HG03139 (cell line): ENCODE measurements around the gene C9orf152.
"Not testable (repeated sequence)": the region's sequence is repeated elsewhere in the genome, so short reads cannot be mapped to it uniquely, and the experiment has no call there.

ENCODE experiments used
- ATAC-seq: cut with Tn5 transposase; IDR thresholded peaks from one replicate; pipeline ENCODE4 v1.9.1; 2021; ENCODE audit not compliant: unreplicated experiment

Gene C9orf152

DNA sequence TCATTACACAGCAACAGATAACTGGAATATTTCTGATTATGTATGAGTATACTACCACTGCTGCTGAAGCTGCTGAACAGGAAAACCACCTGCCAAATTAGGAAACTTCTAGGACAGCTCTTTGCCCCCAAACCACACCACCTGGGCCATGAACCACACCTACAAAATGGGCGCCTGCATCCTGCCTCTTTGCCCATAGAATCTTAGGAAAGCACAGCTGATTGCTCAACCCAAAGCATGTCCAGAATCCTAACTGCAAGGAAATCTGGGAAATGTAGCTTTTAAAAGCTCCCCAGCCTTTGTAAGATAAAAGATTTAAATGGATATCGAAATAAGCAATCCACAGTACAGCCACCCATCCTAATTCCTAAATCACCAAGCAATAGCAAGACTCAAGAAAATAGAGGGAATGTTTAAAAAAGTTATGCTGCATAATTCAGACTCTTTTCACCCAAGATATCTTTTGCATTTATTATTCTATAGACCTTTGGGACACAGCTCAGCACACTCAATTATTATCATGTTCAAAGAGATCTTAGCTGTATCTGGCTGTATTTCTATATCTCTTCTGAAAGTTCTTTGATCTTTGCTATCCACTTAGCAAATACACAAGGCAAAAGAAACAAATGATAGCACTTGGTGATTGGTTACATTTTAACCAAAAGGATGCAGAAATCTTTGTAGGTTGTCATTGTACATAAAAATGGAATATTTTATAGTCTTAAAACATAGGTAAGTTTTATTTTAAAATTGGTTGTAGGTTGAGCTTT is 6.8 kb upstream of the C9orf152 start:
- ATAC-seq: no peak

DNA sequence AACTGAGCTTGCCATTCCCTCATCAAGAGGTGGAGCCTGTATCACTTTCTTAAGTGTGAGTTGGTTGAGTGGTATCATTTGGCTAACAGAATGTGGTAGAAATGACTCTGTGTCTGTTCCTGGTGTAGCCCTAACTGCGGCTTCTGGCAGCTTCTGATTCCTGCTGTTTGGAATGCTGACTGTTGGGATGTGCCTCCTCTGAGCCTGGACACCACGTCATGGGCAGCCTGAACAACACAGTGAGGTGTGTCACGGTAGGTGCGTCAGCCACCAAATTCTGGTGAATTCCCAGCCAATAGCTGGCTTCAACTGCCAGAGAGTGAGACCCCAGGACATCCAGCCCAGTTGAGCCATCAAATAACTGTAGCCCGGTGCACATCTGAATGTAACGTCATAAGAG is 6.1 kb upstream of the C9orf152 start:
- no peak for ATAC-seq

DNA sequence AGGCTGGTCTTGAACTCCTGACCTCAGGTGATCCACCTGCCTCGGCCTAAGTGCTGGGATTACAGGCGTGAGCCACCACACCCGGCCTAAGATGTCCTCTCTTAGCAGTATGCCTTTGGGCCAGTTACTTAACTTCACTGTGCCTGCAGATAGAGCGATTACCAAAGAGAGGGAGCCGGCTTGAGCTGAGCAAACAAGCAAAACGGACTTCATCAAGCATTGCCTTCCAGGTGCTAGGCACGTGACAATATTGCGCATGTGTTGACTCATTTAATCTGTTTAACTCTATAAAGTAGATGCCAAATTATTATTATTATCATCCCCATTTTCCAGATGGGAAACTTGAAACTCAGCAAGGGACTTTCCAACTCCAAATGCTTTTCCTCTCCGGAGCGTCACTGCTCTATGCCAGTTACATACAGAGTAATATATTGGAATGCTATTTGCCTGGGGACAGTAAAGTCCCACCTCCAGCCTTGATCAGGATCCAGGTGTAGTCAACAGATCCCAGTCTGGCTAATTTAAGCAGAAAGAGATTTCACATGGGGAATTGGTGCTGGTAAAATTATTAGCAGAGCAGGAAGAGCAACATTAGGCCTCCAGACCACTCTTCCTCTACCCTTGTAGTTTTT is 5.6 kb upstream of the C9orf152 start:
- ATAC-seq: no peak

DNA sequence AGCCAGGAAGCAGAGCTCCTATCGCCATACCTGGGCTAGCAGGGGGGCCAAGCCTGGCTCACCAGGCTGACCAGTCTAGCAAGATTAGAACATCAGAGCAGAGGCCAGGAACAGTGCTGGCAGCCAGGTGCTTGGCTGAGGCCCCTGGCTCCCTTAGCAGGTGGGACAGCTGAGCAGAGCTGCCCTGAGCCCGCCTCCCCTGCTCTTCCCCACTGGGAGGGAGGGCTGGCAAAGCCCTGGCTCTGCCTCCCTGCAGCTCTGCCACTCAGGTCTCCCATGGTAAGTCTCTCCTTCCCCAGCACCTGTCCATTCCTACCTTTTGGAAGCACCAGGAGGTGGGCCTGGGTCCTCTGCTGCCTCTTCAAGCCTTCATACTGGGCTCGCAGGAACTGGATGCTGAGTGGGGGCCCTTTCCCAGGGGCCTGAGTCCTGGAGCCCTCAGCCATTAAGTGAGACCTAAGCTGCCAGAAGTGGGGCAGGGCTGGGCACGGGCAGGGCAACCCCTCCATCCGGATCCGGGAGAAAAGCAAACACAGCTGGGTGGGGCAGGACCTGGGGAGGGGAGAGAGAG is 803 bp downstream of the C9orf152 start:
- ATAC-seq: no peak

DNA sequence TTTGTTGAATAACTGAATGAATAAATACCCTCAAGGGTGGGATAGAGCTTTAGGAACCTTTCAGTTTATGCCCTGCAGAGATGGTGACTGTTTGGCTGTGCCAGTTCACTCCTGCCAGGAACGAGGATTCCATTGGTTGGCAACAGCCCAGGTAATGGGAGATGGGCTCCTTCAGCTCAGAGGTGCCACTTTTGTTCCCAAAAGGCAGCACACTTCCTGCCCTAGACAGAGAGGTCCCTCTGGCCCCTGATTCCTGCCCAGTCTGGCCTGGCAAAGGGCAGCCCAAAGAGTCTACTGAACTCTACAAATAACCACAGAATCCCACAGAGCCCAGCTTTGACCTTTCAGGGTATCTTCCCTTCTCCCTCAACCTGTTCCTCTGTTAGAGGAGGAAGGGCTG is 1.6 kb downstream of the C9orf152 start:
- no peak for ATAC-seq

DNA sequence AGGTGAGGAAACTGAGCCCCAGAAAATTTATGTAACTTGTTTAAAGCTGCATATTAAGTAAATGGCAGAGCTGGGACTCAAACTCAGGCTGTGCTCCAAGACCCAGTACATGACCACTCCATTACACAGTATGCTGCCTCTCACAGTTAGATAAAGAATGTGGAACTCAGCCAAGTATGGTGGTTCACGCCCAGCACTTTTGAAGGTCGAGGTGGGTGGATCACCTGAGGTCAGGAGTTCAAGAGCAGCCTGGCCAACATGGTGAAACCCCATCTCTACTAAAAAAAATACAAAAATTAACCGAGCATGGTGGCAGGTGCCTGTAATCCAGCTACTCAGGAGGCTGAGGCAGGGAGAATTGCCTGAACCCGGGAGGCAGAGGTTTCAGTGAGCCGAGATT is 2.3 kb downstream of the C9orf152 start:
- ATAC-seq: not testable (repeated sequence)

DNA sequence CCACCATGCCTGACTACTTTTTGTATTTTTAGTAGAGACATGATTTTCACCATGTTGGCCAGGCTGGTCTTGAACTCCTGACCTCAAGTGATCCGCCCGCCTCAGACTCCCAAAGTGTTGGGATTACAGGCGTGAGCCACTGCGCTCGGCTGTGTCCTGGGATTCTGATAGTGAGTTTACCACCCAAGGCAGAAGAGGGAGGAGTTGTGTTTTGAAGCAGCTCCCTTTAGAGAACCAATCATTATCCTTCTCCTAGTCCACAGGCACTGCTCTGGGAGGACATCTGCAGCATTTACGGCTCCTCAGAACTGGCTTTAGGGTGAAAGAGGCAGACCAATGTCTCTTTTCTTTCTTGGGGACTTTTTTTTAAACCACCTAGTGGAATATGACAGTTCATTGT is 5.7 kb downstream of the C9orf152 start:
- ATAC-seq: no peak

DNA sequence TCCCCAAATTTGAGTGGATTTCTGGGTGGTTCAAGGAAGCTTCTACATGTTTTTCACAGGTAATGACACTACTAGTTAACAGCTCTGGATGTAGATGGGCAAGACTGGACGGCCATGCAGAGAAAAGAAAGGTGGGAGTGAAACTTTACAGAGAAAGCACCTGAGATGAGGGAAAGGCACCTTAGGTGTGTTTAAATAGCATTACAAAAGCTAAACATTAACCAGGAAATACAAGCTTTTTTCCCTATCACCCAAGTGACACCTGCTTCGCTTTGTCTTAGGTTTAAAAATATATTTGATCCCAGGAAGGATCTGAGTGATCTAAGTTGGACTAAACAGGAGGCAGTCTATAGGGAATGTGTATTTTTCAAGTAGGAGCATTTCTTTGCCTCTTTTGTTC is 8.3 kb downstream of the C9orf152 start:
- ATAC-seq: no peak

DNA sequence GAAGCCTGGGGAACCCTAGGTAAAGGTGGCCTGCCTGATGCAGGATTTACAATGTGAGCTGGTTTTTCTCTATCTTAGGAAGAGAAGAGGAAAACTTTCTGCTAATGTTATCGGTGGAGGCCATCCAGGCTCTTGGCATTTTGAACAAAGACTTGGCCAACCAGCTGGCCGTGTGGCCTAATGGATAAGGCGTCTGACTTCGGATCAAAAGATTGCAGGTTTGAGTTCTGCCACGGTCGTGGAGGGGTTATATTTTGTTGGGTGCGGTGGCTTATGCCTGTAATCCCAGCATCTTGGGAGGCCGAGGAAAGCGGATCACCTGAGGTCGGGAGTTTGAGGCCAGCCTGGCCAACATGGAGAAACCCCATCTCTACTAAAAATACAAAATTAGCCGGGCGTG is 9.6 kb downstream of the C9orf152 start:
- ATAC-seq: no peak

DNA sequence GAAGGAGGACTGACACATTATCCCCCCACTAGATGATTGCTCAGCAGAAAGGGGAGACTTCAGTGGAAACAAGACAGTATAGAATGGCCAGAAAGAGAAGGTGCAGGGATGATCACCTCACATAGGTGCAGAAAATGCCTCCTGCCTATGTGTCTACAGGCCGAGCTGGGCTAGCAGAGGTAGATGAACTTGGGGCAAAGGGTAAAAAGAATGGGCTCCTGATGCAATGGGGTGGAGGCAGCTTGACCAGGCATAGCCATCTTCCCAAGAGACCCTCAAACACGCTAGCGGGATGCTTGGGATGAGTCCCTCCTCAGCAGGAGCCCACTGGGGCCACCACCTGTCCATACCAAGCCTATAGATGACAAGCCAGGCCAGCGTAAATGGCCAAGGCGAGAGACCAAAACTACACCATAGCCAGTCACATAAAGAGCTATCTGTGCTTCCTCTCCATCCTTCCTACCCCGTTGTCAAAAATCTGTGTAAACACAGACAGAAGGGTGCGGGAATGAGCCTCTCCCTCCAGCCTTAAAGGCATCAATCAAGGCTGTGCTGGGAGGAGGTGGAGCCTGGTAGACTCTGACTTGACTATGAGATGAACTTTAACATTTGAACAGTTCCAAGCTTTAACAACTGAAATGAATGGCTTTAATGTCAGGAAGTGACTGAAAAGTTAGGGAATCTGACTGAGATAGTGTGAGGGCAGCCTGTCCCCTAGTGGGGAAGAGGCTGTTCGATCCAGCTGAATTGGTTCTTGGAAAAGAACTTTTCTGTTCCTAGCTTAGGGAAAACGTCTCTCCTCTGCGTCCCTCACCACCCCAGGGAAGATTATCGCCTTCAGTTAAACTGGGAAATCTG is 10.4 kb downstream of the C9orf152 start:
- ATAC-seq: no peak

DNA sequence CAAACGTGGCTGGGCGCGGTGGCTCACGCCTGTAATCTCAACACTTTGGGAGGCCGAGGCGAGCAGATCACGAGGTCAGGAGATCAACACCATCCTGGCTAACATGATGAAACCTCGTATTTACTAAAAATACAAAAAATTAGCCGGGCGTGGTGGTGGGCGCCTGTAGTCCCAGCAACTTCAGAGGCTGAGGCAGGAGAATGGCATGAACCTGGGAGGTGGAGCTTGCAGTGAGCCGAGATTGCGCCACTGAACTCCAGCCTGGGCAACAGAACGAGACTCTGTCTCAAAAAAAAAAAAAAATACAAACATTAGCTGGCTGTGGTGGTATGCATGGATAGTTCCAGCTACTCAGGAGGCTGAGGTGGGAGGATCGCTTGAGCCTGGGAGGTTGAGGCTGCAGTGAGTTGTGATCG is 11.9 kb downstream of the C9orf152 start:
- not testable (repeated sequence) for ATAC-seq

DNA sequence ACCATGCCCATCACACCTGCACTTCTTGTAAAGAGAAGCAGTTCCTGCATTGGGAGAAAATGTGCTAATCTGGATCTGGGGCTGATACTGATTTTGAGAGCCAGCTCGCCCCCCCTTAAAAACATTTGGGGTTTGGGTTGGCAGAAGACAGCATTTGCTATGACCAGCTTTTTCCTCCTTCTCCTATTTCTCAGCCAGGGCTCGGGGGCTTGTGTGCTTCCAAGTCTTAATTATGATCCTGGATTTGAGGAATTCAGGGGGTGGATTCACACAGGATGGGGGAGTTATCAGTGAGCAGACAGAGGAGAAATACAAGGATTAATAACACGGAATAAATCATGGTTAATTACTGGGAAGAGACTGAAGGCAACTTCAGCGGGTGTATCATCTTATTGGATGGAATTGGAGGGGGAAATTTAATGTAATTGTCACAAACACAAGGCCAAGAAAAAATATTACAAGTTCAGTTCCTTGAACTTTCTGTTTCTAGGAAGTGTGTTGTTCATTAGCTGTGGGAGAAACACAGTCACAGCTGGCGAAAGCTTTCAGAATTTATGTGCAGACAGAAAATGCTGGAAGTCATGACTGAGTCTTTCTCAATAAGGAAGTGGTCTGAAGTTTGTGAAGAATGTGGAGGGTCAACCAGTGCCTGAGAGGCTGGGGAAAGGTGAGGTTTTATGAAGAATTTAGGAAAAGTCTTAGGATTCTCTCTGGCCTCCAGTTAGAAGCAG is 15.3 kb downstream of the C9orf152 start:
- no peak for ATAC-seq

DNA sequence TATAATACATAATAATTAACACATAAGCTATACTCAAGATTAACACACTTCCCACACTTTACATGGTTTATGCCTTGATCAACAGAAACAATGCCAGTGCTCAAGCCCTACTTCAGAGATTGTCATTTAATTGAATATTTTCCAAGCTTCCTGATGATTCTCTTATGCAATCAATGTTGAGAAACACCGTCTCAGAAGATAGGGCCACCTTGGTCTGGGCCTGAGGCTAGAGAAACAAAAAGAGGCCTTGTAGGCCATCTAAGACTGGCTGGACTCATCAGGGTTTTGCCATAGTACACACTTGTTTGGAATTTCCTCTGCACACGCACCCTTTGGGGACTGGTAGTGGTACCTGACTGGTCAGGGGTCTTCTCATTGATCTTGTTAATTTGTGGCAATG is 16.3 kb downstream of the C9orf152 start:
- no peak for ATAC-seq

DNA sequence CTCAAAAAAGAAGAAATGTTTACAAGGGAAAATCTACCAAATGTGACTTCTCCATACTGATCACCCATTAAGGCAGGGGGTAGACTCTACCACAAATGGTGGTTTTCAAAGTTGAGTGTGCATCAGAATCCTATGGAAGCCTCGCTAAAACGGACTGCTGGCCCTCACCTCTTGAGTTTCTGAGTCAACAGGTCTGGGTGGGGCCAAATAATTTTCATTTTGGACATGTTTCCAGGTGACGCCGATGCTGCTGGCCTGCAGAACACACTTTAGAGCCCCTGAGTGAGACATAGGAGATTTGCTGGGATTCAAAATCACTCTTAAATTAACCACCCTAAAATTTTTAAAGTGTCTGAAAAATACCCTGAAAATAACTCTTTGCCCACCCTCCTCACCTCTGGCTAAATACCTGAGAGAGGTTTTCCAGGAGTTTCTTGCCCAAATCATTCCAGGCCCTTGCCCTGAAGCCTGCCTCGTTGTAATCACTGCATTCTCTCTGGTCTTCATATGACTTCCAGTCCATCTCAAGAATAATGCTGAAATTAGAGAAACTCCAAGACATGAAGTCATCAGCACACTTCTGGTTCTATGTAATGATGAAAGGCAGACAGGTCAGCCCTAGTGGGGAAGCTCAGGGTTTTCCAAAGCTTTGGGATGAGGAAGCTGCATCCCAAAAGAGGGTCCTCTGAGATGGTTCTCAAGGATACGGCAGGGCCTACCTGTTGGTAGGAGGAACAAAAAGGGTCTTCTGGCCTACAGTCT is 18.2 kb downstream of the C9orf152 start:
- ATAC-seq: no peak

DNA sequence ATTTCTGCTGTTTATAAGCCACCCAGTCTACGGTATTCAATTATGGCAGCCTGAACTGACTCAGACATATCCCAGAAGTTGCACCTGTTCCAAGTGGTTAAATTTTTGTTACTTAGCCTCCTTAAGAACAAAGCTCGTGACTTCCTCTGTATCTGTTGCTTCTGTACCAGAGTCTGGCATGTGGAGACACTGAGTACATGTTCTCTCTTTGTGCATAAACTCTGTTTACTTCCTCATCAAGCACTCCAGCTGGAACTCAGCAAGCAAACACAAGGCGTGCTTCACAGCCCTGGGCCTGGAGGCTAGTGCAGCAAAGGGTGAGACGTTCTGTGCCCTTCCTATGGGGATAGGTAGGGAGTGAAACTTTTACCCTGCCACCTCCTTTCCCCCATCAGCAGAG is 19.0 kb downstream of the C9orf152 start:
- ATAC-seq: no peak

DNA sequence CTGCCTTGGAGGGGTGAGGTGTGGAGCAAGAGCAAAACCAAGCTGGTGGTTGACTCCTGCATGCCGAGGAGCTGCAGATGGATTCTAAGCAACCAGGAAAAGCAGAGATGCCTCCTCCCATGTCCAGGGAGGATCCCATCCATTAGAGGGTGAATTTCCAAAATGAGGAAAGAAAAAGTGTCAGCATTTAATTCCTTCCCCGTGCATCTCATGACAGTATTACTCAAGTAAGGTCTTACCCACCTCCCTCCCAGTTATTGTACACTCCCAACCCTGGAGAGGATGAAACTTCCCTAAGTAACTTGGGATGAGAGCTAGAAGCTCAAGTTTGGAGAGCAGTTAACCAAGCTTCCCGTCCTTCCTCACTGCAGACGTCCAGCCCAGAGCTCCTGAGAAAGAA is 19.9 kb downstream of the C9orf152 start:
- ATAC-seq: no peak

DNA sequence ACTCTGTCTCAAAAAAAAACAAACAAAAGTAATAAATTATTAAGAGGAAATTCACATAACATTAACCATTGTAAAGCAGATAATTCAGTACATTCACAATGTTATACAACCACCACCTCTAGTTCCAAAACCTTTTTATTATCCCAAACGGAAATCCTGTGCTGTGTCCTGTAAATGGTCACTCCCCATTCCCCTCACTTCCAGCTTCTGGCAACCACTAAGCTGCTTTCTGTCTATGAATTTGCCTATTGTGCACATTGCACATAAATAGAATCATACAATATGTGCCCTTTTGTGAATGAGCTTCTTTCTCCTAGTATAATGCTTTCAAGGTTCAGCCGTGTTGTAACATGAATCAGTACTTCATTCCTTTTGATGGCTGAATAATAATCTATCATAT is 20.8 kb downstream of the C9orf152 start:
- ATAC-seq: no peak

DNA sequence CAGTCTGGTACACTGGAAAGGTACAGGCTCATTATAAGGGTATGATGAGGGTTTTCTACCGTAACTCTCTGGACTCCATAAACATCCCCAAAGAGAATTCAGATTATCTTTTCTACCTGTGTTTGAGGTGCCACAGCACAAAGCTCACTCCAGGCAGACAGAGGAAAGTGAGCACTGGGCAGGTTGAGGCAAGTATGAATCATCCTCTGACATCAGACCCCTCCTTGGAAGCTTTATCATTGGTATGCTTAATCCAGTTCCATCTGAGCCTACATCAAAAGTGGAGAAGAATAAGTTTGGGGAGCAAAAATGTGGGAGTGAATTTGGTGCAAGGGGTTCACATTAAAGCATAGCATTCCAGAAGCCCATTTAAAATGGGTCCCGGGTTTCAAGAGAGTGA is 21.7 kb downstream of the C9orf152 start:
- ATAC-seq: no peak

DNA sequence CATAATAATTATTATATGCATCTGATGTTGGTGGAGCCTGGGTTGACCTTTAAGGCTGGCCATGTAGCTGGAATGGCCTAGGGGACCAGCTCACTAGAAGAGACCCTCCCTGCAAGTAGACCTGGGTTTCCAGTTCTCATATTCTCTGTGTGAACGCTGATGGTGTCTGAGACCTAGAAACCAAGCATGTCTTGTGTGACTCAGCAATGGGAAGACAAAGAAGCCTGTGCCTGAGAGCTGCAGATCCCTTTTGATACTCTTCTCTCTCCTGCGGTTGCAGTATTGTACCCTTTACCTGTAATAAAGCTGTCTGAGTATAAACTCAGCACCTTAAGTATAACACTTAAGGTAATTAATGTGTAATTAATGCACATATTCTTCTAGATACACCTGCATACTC is 22.2 kb downstream of the C9orf152 start:
- ATAC-seq: no peak
